MCF 10A (cell line): Measurements from ENCODE around the gene TSSK3. TPM values are rescaled to one million over a fixed set of nuclear protein-coding genes. Genes with fewer than 3 reads are reported as not detected.
A peak's percentile ranks its signal among the peaks of the same experiment; 100 is the strongest.

Experiments
- BruUV-seq: library from RNA; stranded (reverse); fragments of 400-500 nt; replicated peaks from 2 replicates; lab custom pipeline; 2021; lab: Mats Ljungman, UMichigan
- CTCF ChIA-PET: fragments of 300-600 bp; sonication (Branson Sonifier 250); formaldehyde crosslinking; extraction: SDS; loops from one replicate; lab custom pipeline; 2021; ENCODE audit warnings: antibody characterized with exemption, inconsistent platforms; lab: Yijun Ruan, JAX
- POLR2A ChIA-PET: fragments of 300-600, 350-650 bp; sonication (Branson Sonifier 250); formaldehyde crosslinking; extraction: SDS; loops from one replicate; lab custom pipeline; 2020; ENCODE audit warnings: antibody characterized with exemption, inconsistent platforms; lab: Yijun Ruan, JAX
- DNase-seq: peaks from one replicate; pipeline ENCODE4 v3.0.0-alpha.2; 2018; ENCODE audit not compliant: unreplicated experiment
- H3K27ac Mint-ChIP-seq: one replicate; pipeline ENCODE4 v1.8.0; 2022; ENCODE audit warnings: mild to moderate bottlenecking, low read depth, mixed read lengths; ENCODE audit not compliant: unreplicated experiment
- H3K27me3 Mint-ChIP-seq: one replicate; pipeline ENCODE4 v1.8.0; 2022; ENCODE audit warnings: mixed read lengths; ENCODE audit not compliant: insufficient read depth, unreplicated experiment
- H3K36me3 Mint-ChIP-seq: one replicate; pipeline ENCODE4 v1.8.0; 2022; ENCODE audit warnings: mild to moderate bottlenecking, moderate library complexity, mixed read lengths; ENCODE audit not compliant: insufficient read depth, unreplicated experiment
- H3K4me1 Mint-ChIP-seq: one replicate; pipeline ENCODE4 v1.8.0; 2022; ENCODE audit warnings: mixed read lengths; ENCODE audit not compliant: insufficient read depth, unreplicated experiment
- H3K4me3 Mint-ChIP-seq: one replicate; pipeline ENCODE4 v1.8.0; 2022; ENCODE audit warnings: mild to moderate bottlenecking, moderate library complexity, mixed read lengths; ENCODE audit not compliant: unreplicated experiment
- H3K9me3 Mint-ChIP-seq: one replicate; pipeline ENCODE4 v1.8.0; 2022; ENCODE audit warnings: mixed read lengths; ENCODE audit not compliant: unreplicated experiment
- CTCF ChIP-seq: fragments of 200-600 bp; IDR thresholded peaks from one replicate; pipeline ENCODE4 v1.8.0; 2022; ENCODE audit warnings: antibody characterized with exemption, mild to moderate bottlenecking; ENCODE audit not compliant: unreplicated experiment
- intact Hi-C: fragments of 100-400 bp; cut with micrococcal nuclease; formaldehyde crosslinking; loops from 2 replicates; pipeline ENCODE4 v1.14.1; 2022
- total RNA-seq: library from RNA; stranded (reverse); gene quantifications from 2 replicates; pipeline ENCODE4 v1.2.3, GENCODE V29; 2022

Gene TSSK3
- total RNA-seq, 1 experiment from 2014 or later = 2.0 TPM

GRCh38 chr1:32390904-32391870 lies 28.8 kb downstream of the TSSK3 start:
- no peak overlapping the region for H3K4me3 Mint-ChIP-seq
- peaks cover 6% of the 10 kb centered on the region for H3K4me1 Mint-ChIP-seq
- no peaks in the 10 kb centered on the region for H3K9me3 Mint-ChIP-seq
- intact Hi-C loops = loop anchor here (5.0 kb wide), 1 partner anchor 174 kb away; no protein-coding TSS in a partner anchor
- no peak for DNase-seq
- TF ChIP-seq CTCF = no peak
- POLR2A ChIA-PET = interaction anchor here (0.5 kb wide), 1 partner anchor 15 kb away, joined by 3 read pairs; no protein-coding TSS in a partner anchor
- CTCF ChIA-PET = no interaction called here
- no peak overlapping the region for H3K27ac Mint-ChIP-seq
- BruUV-seq = no TSS peak
- H3K27me3 Mint-ChIP-seq = no peaks in the 10 kb centered on the region
- peaks cover 11% of the 10 kb centered on the region for H3K36me3 Mint-ChIP-seq

GRCh38 chr1:32392325-32392724 lies 30.0 kb downstream of the TSSK3 start:
- intact Hi-C loops = loop anchor here (5.0 kb wide), 1 partner anchor 175 kb away; no protein-coding TSS in a partner anchor
- Mint-ChIP-seq H3K4me3 (peak overlapping the region; percentile 50), H3K27ac (no peak overlapping the region), H3K36me3 (peaks cover 11% of the 10 kb centered on the region), H3K9me3 (no peaks in the 10 kb centered on the region), H3K4me1 (peaks cover 6% of the 10 kb centered on the region), H3K27me3 (no peaks in the 10 kb centered on the region)
- BruUV-seq = no TSS peak
- no peak for DNase-seq
- CTCF ChIA-PET = interaction anchor here (0.8 to 2.7 kb wide), 2 partner anchors 12 to 177 kb away, joined by 3 to 16 read pairs; no protein-coding TSS in a partner anchor
- POLR2A ChIA-PET = no interaction called here
- TF ChIP-seq CTCF = no peak

GRCh38 chr1:32393136-32393535 lies 30.8 kb downstream of the TSSK3 start:
- H3K36me3 Mint-ChIP-seq = peaks cover 11% of the 10 kb centered on the region
- ChIA-PET CTCF (interaction anchor here (0.8 to 2.7 kb wide), 2 partner anchors 13 to 178 kb away, joined by 3 to 16 read pairs; no protein-coding TSS in a partner anchor), POLR2A (interaction anchor here (0.6 to 2.9 kb wide), 7 partner anchors 8 to 258 kb away, joined by 3 to 31 read pairs (median 7); partner anchors contain the start of genes RBBP4 and ZBTB8OS)
- H3K27me3 Mint-ChIP-seq = no peaks in the 10 kb centered on the region
- TF ChIP-seq CTCF = no peak
- DNase-seq = no peak
- peak overlapping the region; percentile 91 for H3K4me3 Mint-ChIP-seq
- intact Hi-C loops = loop anchor here (5.0 kb wide), 1 partner anchor 176 kb away; no protein-coding TSS in a partner anchor
- H3K9me3 Mint-ChIP-seq = no peaks in the 10 kb centered on the region
- peaks cover 6% of the 10 kb centered on the region for H3K4me1 Mint-ChIP-seq
- no peak overlapping the region for H3K27ac Mint-ChIP-seq
- no TSS peak for BruUV-seq

- no peaks in the 10 kb centered on the region for H3K9me3 Mint-ChIP-seq
- peak overlapping the region; percentile 97 for H3K27ac Mint-ChIP-seq
- peaks cover 11% of the 10 kb centered on the region for H3K36me3 Mint-ChIP-seq
- peaks cover 6% of the 10 kb centered on the region for H3K4me1 Mint-ChIP-seq
- no peak for DNase-seq
- H3K4me3 Mint-ChIP-seq = peak overlapping the region; percentile 91
- TF ChIP-seq CTCF = no peak
- no peaks in the 10 kb centered on the region for H3K27me3 Mint-ChIP-seq
- ChIA-PET CTCF (interaction anchor here (2.7 kb wide), 1 partner anchor 178 kb away, joined by 16 read pairs; no protein-coding TSS in a partner anchor), POLR2A (interaction anchor here (0.9 to 2.9 kb wide), 13 partner anchors 9 to 258 kb away, joined by 3 to 31 read pairs (median 7); partner anchors contain the start of genes HDAC1, RBBP4, ZBTB8A and ZBTB8OS)
- TSS peak; percentile 70 for BruUV-seq
- intact Hi-C loops = loop anchor here (5.0 kb wide), 1 partner anchor 176 kb away; no protein-coding TSS in a partner anchor
These were observed 31.4 kb downstream of the TSSK3 start for GRCh38 chr1:32393832-32394140.
